ENCODE measurements around the gene PCBP3. TPM values are rescaled to one million over a fixed set of nuclear protein-coding genes. Genes with fewer than 3 reads are reported as not detected.

PCBP3 gene
- total RNA-seq, 6 experiments from 2014 or later: 0.37 to 1.5 (median 0.69) TPM

- Histone ChIP-seq H3K4me3 (no peak overlapping the region), H3K36me3 (no peaks in the 10 kb centered on the region), H3K27ac (no peak overlapping the region), H3K27me3 (no peaks in the 10 kb centered on the region), H3K4me1 (peaks cover 0 to 29% (median 6%) of the 10 kb centered on the region in 4 donors), H3K9me3 (no peaks in the 10 kb centered on the region)
- DNase-seq: no peak
- no peak for ATAC-seq
- 64% methylated on average over 11 of the region's 11 CpGs for WGBS (ENCODE audit: insufficient coverage, low coverage, low lambda C conversion rate, missing lambda C conversion rate)
- intact Hi-C loops (cut with DNase I): no loop called here
- TF ChIP-seq POLR2A (IDR thresholded peaks at IDR 0.05) (no peak), CTCF (IDR thresholded peaks at IDR 0.05) (no peak)
Observed at GRCh38 chr21:45818276-45818903, 174.9 kb downstream of the PCBP3 start.

- Histone ChIP-seq H3K4me1 (peaks cover 0 to 29% (median 6%) of the 10 kb centered on the region in 4 donors), H3K9me3 (no peaks in the 10 kb centered on the region), H3K27me3 (no peaks in the 10 kb centered on the region), H3K4me3 (no peak overlapping the region), H3K27ac (no peak overlapping the region), H3K36me3 (no peaks in the 10 kb centered on the region)
- DNase-seq (peak in 1 of 3 donors; percentile 60), ATAC-seq (peak in 2 of 4 donors; percentile 54 to 73)
- 42% methylated on average over 8 of the region's 8 CpGs for WGBS (ENCODE audit: insufficient coverage, low coverage, low lambda C conversion rate, missing lambda C conversion rate)
- TF ChIP-seq POLR2A (IDR thresholded peaks at IDR 0.05) (no peak), CTCF (IDR thresholded peaks at IDR 0.05) (no peak)
- intact Hi-C loops (cut with DNase I): no loop called here
Observed at GRCh38 chr21:45818904-45819285, 175.4 kb downstream of the PCBP3 start.

GRCh38 chr21:45819478-45820170, 176.1 kb downstream of the PCBP3 start:
- no peak overlapping the region for H3K27ac ChIP-seq
- peak in 1 of 3 donors; percentile 50 for DNase-seq

More at GRCh38 chr21:45819478-45820170, 176.1 kb downstream of the PCBP3 start:
- intact Hi-C loops (cut with DNase I): loop anchor here (5.0 kb wide), 1 partner anchor 262 kb away; no protein-coding TSS in a partner anchor
- no peaks in the 10 kb centered on the region for H3K36me3 ChIP-seq
- H3K4me3 ChIP-seq: no peak overlapping the region
- no peaks in the 10 kb centered on the region for H3K9me3 ChIP-seq
- 88% methylated on average over 5 of the region's 18 CpGs for WGBS (ENCODE audit: insufficient coverage, low coverage, low lambda C conversion rate, missing lambda C conversion rate)
- no peak for TF ChIP-seq CTCF (IDR thresholded peaks at IDR 0.05)
- TF ChIP-seq POLR2A (IDR thresholded peaks at IDR 0.05): no peak
- ATAC-seq: no peak
- H3K27me3 ChIP-seq: no peaks in the 10 kb centered on the region
- peaks cover 0 to 29% (median 6%) of the 10 kb centered on the region in 4 donors for H3K4me1 ChIP-seq

All from right lobe of liver (tissue), 6 donors.